COLO668 (cell line): ENCODE measurements around the gene OR51G2.

Experiments used
- DNase-seq: peaks from one replicate; lab custom pipeline; 2025; ENCODE audit not compliant: unreplicated experiment; lab: John Stamatoyannopoulos, UW

OR51G2 gene

GRCh38 chr11:4865855-4866254, 53.3 kb downstream of the OR51G2 start:
- DNase-seq: no peak

- no peak for DNase-seq
Measured at GRCh38 chr11:4863876-4864275, 55.3 kb downstream of the OR51G2 start.
